ENCODE data around the gene GCK.
"Not testable (repeated sequence)": the region's sequence is repeated elsewhere in the genome, so short reads cannot be mapped to it uniquely, and the experiment has no call there.

GCK gene

DNA sequence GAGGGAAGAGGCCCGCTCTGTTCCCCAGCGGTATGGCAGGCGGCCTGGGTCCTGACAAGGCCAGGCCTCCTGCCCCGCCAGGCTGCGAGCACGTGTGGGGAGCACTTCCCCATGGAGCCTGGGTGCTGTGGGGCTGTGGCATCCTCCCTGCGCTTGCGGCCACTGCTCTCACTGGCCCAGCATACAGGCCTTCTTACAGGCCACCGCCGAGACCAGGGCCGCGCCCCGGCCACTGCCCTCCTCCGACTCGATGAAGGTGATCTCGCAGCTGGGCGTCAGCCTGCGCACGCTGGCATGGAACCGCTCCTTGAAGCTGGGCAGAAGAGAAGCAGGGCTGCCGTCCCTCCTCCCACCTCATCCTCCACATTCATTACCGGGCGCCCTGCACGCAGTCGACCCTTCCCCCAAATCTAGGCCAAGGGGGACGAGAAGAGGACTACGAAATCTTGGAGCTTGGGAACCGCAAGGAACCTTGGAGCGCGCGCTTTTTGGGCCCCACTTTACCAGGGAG is 44.2 kb downstream of the GCK start:
- in situ Hi-C loops (cut with MboI; ENCODE audit: low sequenced_read_pairs) = no loop called here

DNA sequence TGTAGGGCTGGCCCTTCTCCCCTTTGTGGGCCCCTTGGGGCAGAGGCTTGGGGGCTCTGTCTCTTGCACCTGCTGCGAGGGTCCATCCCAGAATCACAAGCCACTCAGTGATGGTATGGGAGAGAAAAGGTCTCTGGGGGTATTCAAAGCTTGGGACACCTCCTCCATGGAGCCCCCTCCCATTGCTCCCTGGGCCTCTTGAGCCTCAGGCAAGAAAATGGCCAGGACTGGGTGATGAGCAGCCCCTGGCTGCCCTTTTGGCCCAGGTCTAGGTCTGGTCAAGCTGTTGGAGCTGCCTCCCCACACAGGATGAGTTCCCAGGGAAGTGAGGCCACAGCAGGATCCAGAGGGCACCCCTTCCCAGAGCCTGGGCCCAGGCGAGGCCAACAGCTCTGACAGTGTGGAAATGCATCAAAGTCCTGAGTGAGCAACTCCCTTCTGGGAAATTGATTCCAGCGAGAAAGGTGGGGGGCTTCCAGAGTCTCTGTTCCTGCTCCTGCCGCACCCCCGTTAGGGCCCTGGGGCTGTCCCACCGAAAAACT is 44.7 kb downstream of the GCK start:
- in situ Hi-C loops (cut with MboI; ENCODE audit: low sequenced_read_pairs) = no loop called here

DNA sequence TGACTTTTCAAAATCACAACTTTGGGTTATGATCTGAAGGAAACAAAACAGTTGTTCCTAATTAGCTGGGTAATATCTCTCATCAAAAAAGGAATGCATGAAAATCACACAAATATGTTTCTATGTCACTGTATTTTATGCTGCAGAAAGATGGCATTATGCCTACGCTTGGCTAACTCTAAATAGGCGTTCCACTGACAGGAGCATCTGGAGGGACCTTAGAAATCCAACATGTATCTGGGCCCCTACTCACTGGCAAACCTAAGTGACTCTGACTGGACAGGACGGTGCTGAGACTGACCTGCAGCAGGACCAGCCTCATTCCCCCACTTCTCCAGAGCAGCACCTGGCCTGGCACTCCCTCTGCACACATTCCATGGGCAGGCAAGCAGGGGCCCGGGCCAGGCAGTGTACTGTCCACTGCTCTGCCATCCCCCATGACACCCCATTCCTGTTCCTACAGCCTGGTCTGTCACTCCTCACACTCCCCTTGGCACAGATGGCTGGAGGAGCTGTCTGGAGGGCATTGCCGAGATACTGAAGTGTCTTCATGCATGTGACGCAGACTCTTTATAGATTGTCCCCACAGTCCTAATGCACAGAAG is 45.5 kb downstream of the GCK start:
- in situ Hi-C loops (cut with MboI; ENCODE audit: low sequenced_read_pairs) = no loop called here

DNA sequence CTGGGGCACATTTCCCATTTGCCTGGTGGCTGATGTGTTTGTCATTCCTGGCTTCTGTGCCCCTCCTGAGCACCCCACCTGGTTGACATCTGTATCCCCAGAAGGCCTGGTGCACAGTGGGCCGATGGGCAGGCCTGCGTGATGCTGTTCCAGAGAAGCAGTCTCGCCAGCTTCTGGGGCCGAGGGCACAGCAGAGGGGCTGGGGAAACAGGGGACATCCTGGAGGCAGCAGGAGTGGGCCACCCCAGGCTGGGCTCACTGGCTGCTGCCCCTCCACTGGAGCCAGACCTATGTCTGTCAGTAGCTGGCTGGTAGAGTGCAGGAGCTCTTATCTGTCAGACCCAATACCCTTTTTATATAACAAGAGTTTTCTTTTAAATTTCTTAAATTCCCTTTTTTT is 47.2 kb downstream of the GCK start:
- in situ Hi-C loops (cut with MboI; ENCODE audit: low sequenced_read_pairs) = no loop called here

DNA sequence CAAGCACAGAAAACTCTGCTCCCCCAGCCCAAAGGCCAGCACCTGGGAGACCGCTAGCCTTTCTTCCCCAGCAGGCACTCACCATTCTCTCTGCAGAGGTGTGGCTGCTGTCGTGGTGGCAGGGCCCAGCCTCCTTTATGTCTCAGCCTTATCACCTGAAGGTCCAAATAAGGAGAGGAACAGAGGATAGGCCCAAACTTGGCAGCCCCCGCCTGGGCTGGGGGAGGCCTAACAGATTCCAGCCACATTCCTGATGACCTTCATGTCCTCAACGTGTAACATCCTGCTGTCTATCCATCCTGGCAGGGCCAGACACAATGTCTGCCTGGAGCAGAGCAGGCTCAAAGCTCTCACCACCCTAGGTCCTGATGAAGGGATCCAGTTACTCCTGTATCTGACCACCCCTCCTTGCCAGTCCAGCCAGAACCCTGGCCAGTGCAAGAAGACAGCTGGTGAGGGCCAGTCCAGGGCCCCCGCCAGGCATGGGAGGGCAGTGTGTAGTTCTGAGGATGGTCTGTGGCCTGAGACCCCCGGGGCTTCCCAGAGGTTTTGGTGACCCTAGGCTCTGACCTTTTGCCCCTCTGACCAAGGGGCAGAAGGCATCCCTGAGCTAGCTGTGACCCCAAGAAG is 47.9 kb downstream of the GCK start, which contains the start of gene MYL7:
MYL7 (minus strand) TSS at position 112 of the 630 bp plus-strand sequence; CDS start at position 85, 27 bp downstream.
- in situ Hi-C loops (cut with MboI; ENCODE audit: low sequenced_read_pairs) = no loop called here

DNA sequence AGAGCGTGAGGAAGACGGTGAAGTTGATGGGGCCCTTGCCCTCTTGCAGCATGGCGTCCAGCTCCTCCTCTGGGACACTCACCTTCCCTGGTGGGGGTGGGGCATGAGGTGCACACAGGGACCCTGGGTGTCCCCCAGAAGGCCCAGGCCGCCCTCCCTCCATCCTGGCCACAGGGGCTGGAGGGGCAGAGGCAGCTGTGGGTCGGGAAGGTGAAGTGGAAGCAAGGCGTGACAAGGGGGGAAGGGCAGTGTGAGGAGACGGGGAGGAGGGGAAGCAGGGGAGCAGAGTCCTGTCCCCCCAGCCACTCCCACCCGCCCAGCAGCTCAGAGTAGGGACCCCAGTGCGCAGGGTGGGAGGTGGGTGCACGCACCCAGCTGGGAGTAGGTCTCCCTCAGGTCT is 48.9 kb downstream of the GCK start:
- in situ Hi-C loops (cut with MboI; ENCODE audit: low sequenced_read_pairs) = no loop called here

DNA sequence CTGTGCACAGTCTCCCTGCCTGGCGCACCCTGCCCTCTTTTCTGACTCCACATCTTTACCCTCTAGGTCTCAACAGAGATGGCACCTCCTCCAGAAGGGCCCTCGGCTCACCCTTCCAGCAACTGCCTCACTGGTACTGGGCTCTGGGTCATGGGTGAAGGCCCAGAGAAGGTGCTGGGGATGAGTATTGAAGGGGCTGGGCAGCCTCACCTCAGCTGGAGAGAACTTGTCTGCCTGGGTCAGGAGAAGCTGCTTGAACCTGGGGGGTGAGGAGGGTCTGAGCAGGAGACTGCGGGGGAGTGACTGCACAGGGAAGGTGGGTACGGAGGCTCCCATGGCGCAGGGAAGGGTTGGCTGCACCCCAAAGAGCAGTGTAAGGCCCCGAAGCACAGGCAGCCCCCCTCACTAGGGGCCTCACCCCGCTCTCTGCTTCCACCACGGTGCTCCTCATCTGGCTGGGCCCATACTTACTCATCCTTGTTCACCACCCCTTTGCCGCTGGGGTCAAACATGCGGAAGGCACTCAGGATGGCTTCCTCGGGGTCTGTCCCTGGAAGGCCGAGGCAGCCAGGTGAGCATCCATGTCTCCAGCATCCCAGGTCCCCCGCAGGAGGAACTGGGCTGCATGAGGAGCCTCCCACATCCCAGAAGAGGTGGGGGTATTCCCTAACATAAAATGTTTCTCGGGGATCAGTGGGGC is 49.8 kb downstream of the GCK start:
- in situ Hi-C loops (cut with MboI; ENCODE audit: low sequenced_read_pairs) = no loop called here

DNA sequence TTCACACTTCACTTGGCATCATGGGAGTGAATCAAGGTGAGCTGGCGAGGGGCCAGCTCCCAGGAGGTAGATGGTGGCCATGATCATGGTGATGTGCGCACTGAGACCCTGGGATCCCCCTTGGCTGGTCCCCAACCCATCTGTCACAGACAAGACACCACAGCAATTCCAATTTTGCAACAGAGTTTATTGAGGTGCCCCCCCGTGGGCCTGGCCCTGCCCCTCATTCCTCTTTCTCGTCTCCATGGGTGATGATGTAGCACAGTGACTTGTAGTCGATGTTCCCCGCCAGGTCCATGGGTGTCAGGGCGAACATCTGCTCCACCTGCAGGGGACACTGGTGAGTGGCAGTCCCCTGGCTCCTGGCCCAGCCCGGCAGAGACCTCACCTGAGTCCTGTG is 50.5 kb downstream of the GCK start:
- in situ Hi-C loops (cut with MboI; ENCODE audit: low sequenced_read_pairs) = no loop called here

DNA sequence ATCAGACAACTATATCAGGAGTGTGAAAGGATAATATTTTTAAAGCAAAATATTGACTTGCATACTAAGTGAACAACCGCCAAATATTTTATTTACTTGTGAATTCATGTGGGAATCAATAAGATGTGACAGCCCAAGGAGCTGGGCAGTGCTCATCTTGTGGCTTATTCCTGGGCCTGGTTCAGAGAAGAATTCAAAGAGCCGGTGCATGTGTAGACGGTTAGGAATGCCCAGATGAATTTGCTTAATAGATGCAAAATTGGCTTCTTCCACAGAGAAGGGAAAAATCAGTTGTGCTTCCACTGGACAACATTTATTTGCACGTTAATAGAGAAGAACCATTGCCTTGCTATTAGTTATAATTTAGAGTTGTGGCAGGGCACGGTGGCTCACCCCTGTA is 52.5 kb downstream of the GCK start:
- in situ Hi-C loops (cut with MboI; ENCODE audit: low sequenced_read_pairs) = no loop called here

DNA sequence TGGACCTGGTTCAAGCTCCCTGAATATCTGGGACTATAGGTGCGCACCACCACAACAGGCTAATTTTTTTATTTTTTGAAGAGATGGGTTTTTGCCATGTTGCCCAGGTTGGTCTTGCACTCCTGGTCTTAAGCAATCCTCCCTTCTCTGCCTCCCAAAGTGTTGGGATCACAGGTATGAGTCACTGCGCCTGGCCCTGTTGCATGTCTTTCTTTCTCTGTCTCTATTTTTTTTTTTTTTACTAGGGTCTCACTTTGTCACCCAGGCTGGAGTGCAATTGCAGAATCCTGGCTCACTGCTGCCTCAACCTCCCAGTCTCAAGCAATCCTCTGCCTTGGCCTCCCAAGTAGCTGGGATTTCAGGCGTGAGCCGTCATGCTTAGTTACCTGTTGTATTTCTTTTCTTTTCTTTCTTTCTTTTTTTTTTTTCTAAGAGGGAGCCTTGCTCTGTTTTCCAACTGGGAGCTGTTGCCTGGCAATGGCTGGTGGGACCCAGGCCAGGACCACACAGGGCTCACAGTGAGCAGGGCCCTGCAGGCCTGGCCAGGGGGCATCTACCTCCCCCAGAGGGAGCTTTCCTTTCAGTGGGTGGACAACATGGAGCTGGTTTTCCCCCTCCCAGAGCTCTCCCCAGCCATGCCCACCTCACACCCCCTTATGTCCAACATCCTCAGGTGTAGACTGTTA is 54.2 kb downstream of the GCK start:
- in situ Hi-C loops (cut with MboI; ENCODE audit: low sequenced_read_pairs) = no loop called here

DNA sequence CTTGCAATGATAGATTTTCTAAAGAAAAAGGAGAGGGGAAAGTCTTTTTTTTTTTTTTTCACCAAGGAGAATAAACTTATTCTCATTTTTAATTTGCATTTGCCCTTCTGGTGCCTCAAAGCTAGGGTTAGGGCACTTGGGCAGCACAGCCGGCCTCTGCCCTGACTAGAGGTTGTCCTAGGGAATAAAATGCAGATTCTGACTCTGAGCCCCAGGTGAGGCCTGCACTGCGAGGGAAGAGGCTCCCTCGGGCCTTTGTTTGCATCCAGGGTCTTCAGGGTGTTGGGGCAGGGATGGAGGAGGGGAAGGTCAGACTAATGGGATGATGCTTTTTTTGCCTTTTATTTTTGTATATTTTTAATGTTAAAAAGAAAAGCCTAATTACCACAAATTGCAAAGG is 55.9 kb downstream of the GCK start:
- in situ Hi-C loops (cut with MboI; ENCODE audit: low sequenced_read_pairs) = no loop called here

DNA sequence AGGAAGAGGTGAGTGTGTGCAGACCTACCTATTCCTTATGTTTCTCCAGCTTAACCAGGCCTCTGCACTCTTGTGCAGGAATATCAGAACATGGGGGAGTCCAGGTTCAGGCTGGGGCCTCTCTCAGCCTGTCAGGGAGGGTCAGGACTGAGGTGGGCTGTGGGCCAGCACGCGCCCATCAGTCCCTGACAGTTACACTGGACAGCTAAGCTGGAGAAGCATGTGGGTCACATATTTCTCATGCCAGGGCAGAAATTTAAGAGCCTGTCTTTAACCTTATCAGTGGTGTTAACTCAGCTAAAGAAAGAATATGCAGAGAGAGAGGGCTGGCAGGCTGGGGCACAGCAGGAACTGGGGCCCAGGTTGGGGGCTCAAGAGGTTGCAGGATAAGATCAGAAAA is 57.2 kb downstream of the GCK start:
- in situ Hi-C loops (cut with MboI; ENCODE audit: low sequenced_read_pairs) = no loop called here

DNA sequence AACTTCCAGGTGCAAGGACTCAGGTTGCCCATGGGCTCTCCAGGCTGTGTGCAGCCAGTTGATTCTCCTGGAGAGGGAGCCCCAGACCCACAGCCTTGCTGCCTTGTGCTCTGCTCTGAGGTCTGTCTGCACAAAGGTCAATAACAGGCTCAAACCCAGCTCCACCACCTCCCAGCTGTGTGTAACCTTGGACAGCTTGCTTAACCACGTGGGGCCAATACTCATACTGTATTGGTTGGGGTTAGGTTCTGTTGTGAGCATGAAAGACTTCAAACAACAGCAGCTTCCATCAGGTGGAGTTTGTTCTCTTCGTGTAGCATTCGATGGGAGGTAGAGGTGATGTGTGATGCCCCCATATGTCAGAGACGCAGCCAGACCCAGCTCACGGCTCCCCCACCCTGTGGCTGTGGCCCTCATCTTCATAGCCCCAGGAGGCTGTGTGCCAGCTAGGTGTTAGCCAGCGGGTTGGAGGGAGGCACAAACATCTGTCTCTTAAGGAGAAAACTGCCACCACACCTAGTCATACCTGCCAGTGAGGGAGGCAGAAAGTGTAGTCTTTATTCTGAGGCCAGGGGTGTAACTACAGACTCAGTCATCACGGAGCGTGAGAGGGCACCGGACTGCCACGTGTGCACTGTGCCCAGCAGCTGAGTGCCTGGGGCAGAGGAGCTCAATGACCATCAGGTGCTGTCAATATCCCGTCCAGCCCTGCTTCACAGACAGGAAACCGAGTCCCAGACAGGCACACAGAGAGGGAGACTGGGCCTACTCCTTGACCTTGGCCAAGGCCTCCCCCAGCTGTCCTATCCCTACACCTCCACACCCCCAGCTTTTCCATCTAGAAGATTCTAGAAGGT is 57.8 kb downstream of the GCK start:
- in situ Hi-C loops (cut with MboI; ENCODE audit: low sequenced_read_pairs) = no loop called here

DNA sequence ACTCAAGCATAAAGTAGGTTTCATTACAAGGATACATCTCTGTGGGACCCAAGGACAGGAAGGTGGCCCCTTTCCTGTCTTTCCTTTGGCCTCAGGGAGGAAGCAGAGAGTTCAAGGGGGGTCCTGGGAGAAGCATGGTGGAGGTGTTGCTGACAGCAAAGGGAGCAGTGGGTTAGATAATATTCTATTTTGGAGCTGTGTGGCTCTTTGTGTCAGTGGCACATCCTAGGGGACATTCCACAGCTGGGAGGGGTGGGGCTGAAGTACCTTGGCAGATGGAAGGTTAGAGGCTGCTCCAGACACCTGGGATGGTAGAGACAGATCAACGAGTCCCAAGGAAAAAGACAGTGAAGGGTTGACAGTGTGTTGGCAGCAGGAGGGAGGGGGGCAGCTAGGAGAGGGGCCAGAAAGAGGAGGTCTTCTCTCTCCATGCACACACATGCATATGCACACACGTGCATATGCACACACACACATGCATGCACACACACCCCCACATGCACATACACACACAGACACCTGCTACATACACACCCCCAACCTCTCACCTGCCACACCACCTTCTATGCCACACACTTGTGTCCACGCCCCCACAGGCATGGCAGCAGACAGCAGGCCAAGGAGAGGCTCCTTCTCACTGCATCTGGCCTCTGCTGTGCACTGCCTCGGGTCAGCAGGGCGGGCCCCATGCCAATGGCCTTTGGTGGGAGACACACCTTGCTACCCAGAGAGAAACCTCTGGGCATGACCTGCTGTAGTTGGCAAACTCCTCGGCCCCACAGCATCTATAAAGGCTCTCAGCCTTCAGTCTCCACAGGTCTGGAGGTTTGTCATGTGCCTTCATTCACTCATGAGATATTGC is 60.3 kb downstream of the GCK start:
- in situ Hi-C loops (cut with MboI; ENCODE audit: low sequenced_read_pairs) = no loop called here

DNA sequence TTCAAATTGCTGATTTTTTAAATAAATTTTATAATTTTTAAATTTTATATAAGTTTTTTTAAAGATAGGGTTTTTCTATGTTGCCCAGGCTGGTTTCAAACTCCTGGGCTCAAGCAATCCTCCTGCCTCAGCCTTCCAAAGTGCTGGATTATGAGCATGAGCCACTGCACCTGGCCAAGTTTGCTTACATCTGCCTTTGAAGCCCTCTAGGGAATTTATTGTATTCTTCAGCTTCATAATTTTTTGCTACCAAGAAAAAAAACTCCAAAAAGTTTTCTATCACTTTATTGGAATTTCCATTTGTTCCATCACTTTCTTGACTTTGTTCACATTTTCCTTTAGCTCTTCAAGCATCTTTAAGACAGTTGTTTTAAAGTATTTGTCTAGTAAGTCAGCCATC is 62.1 kb downstream of the GCK start:
- in situ Hi-C loops (cut with MboI; ENCODE audit: low sequenced_read_pairs) = no loop called here

DNA sequence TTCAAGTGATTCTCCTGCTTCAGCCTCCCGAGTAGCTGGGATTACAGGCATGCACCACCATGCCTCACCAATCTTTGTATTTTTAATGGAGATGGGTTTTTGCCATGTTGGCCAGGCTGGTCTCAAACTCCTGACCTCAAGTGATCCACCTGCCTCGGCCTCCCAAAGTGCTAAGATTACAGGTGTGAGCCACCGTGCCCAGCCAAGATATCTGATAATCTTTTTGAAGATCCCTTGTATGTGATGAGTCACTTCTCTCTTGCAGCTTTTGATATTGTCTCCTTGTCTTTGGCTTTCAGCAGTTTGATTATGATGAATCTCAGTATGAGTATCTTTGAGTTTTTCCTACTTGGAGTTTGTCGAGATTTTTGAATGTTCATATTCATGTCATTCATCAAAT is 62.7 kb downstream of the GCK start:
- in situ Hi-C loops (cut with MboI; ENCODE audit: low sequenced_read_pairs) = not testable (repeated sequence)

DNA sequence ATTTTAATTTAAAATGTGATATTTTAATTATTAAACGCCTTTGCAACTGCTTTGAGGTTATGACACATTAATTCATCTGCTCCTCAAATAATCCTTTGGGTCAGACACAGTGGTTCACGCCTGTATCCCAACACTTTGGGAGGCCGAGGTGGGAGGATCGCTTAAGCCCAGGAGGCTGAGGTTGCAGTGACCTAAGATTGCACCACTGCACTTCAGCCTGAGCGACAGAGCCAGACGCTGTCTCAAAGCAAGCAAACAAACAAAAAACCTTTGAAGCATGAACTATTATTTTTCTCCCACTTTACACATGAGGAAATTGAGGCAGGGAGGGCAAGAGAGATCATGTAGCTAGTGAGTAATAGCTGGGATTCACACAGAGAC is 64.4 kb downstream of the GCK start:
- in situ Hi-C loops (cut with MboI; ENCODE audit: low sequenced_read_pairs) = no loop called here

DNA sequence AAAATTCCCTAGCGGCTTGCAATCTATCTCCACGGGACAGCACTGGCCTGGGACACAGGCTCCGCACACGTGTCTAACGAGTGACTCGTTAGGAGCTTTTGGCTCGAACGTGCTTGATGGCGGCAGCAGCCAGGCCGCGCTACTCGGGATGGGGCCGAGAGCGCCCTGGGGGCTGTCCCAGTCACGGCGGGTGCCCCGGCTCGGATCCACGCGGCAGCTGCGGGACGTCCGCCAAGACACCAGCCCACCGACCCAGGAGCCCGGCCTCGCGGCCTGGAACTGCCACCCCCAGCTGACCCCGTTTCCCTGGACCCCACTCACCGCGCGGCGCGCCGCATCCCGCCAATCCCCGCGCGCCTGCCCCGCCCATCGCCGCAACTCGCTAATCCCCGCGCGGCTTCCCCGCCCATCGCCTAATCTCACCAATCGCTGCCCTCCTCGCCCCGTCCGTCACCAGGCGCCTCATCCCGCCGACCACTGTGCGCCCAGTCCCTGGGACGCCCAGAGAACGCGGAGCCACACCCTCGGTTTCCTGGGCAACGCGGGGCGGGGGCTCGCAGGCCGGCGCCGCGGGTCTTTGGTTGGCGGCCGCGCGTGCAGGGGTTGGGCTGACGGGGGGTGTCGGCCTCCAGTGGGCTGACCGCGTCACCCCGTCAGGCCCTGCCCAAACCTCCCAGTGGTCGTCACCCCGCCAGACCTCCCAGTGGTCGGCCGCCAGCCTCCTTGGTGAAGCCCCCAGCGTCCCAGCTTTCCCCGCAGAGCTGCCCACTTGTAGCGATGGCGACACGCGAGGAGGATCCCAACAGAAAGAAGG is 65.8 kb downstream of the GCK start, which contains the start of gene POLD2:
POLD2 (minus strand) TSS at position 359 of the 814 bp plus-strand sequence. CDS start 1,495 bp downstream, outside the sequence.
- in situ Hi-C loops (cut with MboI; ENCODE audit: low sequenced_read_pairs) = no loop called here

Data from HL-60/S4 treated with retinoic acid at 250 ng/mL for 4 days and 3 days (cell line).